SK-N-SH treated with all-trans-retinoic acid at 6 μM for 48 hours (cell line): ENCODE data around the gene ZNF221.

Source experiments
- ATAC-seq: fragments of 200-7000 bp; cut with Tn5 transposase; 3 replicates; pipeline ENCODE4 v1.9.1; 2020; ENCODE audit warnings: mild to moderate bottlenecking, moderate library complexity
- ARNTL ChIP-seq: fragments of 450-650 bp; formaldehyde crosslinking; IDR thresholded peaks from 2 replicates; pipeline ENCODE4 v1.5.0; 2020; ENCODE audit warnings: low read depth, mild to moderate bottlenecking, moderate library complexity, borderline replicate concordance
- BACH2 ChIP-seq: fragments of 250-450 bp; sonication (Bioruptor Pico); IDR thresholded peaks from 2 replicates; pipeline ENCODE4 v1.9.0; 2021; ENCODE audit warnings: mild to moderate bottlenecking, borderline replicate concordance
- CREB5 ChIP-seq: fragments of 250-450 bp; sonication (Bioruptor Pico); IDR thresholded peaks from 2 replicates; pipeline ENCODE4 v1.5.1; 2020; ENCODE audit warnings: low read depth, mild to moderate bottlenecking, moderate library complexity
- CSDC2 ChIP-seq: fragments of 250-450 bp; sonication (Bioruptor Pico); IDR thresholded peaks from 2 replicates; pipeline ENCODE4 v1.5.0; 2020; ENCODE audit warnings: mild to moderate bottlenecking, moderate library complexity
- GLIS3 ChIP-seq: fragments of 250-450 bp; sonication (Bioruptor Pico); IDR thresholded peaks from 2 replicates; pipeline ENCODE4 v1.5.0; 2020; ENCODE audit warnings: mild to moderate bottlenecking, moderate library complexity
- OSR1 ChIP-seq: fragments of 250-450 bp; sonication (Bioruptor Pico); IDR thresholded peaks from 2 replicates; pipeline ENCODE4 v1.8.0; 2022; ENCODE audit warnings: moderate library complexity, mild to moderate bottlenecking, inconsistent platforms
- POU6F1 ChIP-seq: fragments of 250-450 bp; sonication (Bioruptor Pico); IDR thresholded peaks from 2 replicates; pipeline ENCODE4 v1.8.0; 2021; ENCODE audit warnings: low read depth, mild to moderate bottlenecking, moderate library complexity, borderline replicate concordance
- PPARA ChIP-seq: fragments of 250-450 bp; sonication (Bioruptor Pico); IDR thresholded peaks from 2 replicates; pipeline ENCODE4 v1.5.0; 2020; ENCODE audit warnings: mild to moderate bottlenecking, borderline replicate concordance
- RARB ChIP-seq: fragments of 250-450 bp; sonication (Bioruptor Pico); IDR thresholded peaks from 2 replicates; pipeline ENCODE4 v1.8.0; 2021; ENCODE audit warnings: mild to moderate bottlenecking, moderate library complexity
- SNAI2 ChIP-seq: fragments of 250-450 bp; sonication (Bioruptor Pico); IDR thresholded peaks from 2 replicates; pipeline ENCODE4 v1.5.0; 2020; ENCODE audit warnings: mild to moderate bottlenecking, moderate library complexity
- TOX ChIP-seq: fragments of 250-450 bp; sonication (Bioruptor Pico); IDR thresholded peaks from 2 replicates; pipeline ENCODE4 v1.8.0; 2021; ENCODE audit warnings: mild to moderate bottlenecking, moderate library complexity, borderline replicate concordance
- TSHZ2 ChIP-seq: fragments of 250-450 bp; sonication (Bioruptor Pico); IDR thresholded peaks from 2 replicates; pipeline ENCODE4 v1.5.0; 2020; ENCODE audit warnings: mild to moderate bottlenecking, moderate library complexity
- ZC3H10 ChIP-seq: fragments of 250-450 bp; sonication (Bioruptor Pico); IDR thresholded peaks from 2 replicates; pipeline ENCODE4 v1.5.1; 2021; ENCODE audit warnings: mild to moderate bottlenecking, moderate library complexity
- ZFP3 ChIP-seq: fragments of 250-450 bp; sonication (Bioruptor Pico); IDR thresholded peaks from 2 replicates; pipeline ENCODE4 v1.5.0; 2020; ENCODE audit warnings: mild to moderate bottlenecking, moderate library complexity
- ZFP30 ChIP-seq: fragments of 450-650 bp; formaldehyde crosslinking; IDR thresholded peaks from 2 replicates; pipeline ENCODE4 v1.5.0; 2022; ENCODE audit warnings: mild to moderate bottlenecking, moderate library complexity
- ZNF565 ChIP-seq: fragments of 450-650 bp; formaldehyde crosslinking; conservative IDR thresholded peaks from 2 replicates; pipeline ENCODE4 v1.5.0; 2020; ENCODE audit warnings: low read depth, mild to moderate bottlenecking, moderate library complexity
- ZNF70 ChIP-seq: fragments of 450-650 bp; formaldehyde crosslinking; IDR thresholded peaks from 2 replicates; pipeline ENCODE4 v1.5.0; 2020; ENCODE audit warnings: mild to moderate bottlenecking, moderate library complexity
- TF ChIP-seq, protein P1 (sequence below): fragments of 250-450 bp; sonication (Bioruptor Pico); IDR thresholded peaks from 2 replicates; pipeline ENCODE4 v1.8.0; 2020; ENCODE audit warnings: mild to moderate bottlenecking, moderate library complexity, borderline replicate concordance

Gene ZNF221

GRCh38 chr19:43902399-43902798 lies 48.6 kb upstream of the ZNF221 start:
- TF ChIP-seq ZNF70 (CRISPR knock-in tag) (no peak), CSDC2 (CRISPR knock-in tag) (no peak), GLIS3 (no peak), ZC3H10 (no peak), ZFP30 (CRISPR knock-in tag) (no peak), TSHZ2 (CRISPR knock-in tag) (no peak), BACH2 (CRISPR knock-in tag) (no peak), ZFP3 (CRISPR knock-in tag) (no peak), PPARA (no peak), RARB (CRISPR knock-in tag) (no peak), OSR1 (CRISPR knock-in tag) (no peak), ZNF565 (CRISPR knock-in tag) (no peak), SNAI2 (CRISPR knock-in tag) (no peak)
- TF ChIP-seq, protein P1, sequence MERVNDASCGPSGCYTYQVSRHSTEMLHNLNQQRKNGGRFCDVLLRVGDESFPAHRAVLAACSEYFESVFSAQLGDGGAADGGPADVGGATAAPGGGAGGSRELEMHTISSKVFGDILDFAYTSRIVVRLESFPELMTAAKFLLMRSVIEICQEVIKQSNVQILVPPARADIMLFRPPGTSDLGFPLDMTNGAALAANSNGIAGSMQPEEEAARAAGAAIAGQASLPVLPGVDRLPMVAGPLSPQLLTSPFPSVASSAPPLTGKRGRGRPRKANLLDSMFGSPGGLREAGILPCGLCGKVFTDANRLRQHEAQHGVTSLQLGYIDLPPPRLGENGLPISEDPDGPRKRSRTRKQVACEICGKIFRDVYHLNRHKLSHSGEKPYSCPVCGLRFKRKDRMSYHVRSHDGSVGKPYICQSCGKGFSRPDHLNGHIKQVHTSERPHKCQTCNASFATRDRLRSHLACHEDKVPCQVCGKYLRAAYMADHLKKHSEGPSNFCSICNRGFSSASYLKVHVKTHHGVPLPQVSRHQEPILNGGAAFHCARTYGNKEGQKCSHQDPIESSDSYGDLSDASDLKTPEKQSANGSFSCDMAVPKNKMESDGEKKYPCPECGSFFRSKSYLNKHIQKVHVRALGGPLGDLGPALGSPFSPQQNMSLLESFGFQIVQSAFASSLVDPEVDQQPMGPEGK (CRISPR knock-in tag) = no peak
- no peak for ATAC-seq

DNA sequence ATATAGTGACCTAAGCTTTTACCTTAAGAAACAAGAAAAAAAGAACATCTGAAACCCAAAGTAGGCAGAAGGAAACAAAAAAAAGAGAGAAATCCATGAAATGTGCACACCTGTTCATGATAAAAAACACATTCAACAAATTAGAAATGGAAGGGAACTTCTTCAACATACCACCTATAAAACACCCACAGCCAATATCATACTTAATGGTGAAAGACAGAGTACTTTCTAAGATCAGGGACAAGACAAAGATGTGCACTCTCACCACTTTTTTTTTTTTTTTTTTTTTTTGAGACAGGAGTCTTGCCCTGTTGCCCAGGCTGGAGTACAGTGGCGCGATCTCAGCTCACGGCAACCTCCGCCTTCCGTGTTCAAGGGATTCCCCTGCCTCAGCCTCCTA lies 45.1 kb upstream of the ZNF221 start:
- TF ChIP-seq CSDC2 (CRISPR knock-in tag) = no peak
- TF ChIP-seq, all 23 proteins: peak for 0

GRCh38 chr19:43906774-43907173 lies 44.3 kb upstream of the ZNF221 start:
- TF ChIP-seq GLIS3 (no peak), PPARA (no peak), TSHZ2 (CRISPR knock-in tag) (no peak), ZNF565 (CRISPR knock-in tag) (no peak), TOX (CRISPR knock-in tag) (no peak), SNAI2 (CRISPR knock-in tag) (no peak), ZFP3 (CRISPR knock-in tag) (no peak), ARNTL (CRISPR knock-in tag) (no peak), POU6F1 (no peak), CREB5 (no peak)
- TF ChIP-seq, all 23 proteins: peak for 0
- no peak for ATAC-seq

More for the DNA sequence above, 45.1 kb upstream of the ZNF221 start:
- ATAC-seq = no peak

GRCh38 chr19:43908659-43909058 lies 42.4 kb upstream of the ZNF221 start:
- ATAC-seq = no peak
- no peak for TF ChIP-seq ZNF70 (CRISPR knock-in tag)
- no peak for TF ChIP-seq TSHZ2 (CRISPR knock-in tag)
